HG02759 (cell line): ENCODE data around the gene MUS81.
A peak's percentile ranks its signal among the peaks of the same experiment; 100 is the strongest.

Experiments used
- ATAC-seq: cut with Tn5 transposase; IDR thresholded peaks from one replicate; pipeline ENCODE4 v1.9.1; 2021; ENCODE audit warnings: mild to moderate bottlenecking, moderate library complexity; ENCODE audit not compliant: unreplicated experiment

MUS81 gene

GRCh38 chr11:65872586-65873317 lies 12.5 kb downstream of the MUS81 start, which contains the start of gene EFEMP2:
TSS of gene EFEMP2 (minus strand) at chr11:65872800. CDS start at chr11:65872354, 446 bp downstream.
- no peak for ATAC-seq

DNA sequence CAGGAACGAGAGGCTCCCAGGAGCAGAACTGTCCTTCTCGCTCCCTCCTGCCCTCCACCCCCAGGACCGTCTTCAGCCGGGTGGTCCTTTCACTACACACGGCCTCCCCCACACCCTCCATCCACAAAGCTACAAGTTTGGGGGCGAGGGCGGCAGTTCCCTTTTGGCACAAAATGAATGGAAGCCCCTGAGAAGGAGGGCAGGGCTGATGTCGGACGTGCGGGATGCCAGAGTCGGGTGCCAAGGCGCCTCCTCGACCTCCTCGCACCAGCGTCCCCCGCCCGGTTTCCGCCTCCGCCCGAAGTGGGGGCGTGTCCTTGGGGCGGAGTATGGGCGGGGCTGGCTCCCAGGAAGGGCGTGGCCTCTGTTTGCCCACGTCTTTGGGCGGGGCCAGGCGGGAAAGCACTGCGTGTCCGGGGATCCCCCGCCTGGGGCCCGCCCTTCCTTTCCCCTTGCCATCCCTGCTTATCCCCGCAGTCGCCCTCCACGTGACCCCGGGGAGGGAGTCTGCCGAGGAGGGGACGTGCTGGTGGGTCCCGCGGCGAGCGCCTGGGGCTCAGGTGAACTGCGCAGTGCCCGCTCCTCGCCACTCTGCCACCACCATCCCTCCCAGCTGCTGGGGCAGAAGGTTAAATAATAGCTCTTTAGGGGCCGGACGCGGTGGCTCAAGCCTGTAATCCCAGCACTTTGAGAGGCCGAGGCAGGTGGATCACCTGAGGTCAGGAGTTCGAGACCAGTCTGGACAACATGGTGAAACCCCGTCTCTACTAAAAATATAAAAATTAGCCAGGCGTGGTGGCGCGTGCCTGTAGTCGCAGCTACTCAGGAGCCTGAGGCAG lies 13.3 kb downstream of the MUS81 start:
- ATAC-seq = peak; percentile 83

DNA sequence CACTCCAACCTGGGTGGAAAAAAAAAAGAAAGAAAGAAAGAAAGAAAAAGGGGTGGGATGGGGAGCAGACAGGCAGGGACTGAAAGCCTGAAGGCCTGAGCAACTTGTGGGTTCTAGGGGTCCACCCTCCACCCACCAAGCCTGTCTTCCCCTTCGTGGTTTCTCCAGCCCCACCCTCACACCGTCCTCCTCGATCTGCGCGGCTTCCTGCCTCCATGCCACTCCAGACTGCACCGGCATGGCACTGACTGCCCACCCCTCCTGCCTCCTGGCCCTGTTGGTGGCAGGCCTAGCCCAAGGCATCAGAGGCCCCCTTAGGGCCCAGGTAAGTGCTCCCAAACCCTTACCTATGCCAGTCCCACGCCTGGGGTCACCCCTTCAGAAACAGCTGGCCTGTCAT lies 19.4 kb downstream of the MUS81 start, which contains the start of gene CTSW:
Gene CTSW (plus strand): TSS at position 221 of the 400 bp plus-strand sequence. CDS start 18 bp downstream, at position 239.
- no peak for ATAC-seq

DNA sequence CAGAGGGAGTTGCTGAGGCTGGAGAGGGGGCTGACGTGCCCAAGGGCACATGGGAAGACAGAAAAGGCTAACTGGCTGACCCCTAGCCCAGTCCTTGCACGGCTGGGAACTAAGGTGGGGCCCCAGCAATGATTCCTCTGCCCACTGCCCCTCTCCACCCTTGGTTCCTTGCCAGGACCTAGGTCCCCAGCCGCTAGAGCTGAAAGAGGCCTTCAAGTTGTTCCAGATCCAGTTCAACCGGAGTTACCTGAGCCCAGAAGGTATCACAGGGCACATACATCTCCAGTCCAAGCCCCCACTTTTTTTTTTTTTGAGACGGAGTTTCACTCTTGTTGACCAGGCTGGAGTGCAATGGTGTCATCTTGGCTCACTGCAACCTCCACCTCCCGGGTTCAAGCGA lies 19.8 kb downstream of the MUS81 start:
- no peak for ATAC-seq

GRCh38 chr11:65880844-65881421 lies 20.7 kb downstream of the MUS81 start:
- no peak for ATAC-seq

DNA sequence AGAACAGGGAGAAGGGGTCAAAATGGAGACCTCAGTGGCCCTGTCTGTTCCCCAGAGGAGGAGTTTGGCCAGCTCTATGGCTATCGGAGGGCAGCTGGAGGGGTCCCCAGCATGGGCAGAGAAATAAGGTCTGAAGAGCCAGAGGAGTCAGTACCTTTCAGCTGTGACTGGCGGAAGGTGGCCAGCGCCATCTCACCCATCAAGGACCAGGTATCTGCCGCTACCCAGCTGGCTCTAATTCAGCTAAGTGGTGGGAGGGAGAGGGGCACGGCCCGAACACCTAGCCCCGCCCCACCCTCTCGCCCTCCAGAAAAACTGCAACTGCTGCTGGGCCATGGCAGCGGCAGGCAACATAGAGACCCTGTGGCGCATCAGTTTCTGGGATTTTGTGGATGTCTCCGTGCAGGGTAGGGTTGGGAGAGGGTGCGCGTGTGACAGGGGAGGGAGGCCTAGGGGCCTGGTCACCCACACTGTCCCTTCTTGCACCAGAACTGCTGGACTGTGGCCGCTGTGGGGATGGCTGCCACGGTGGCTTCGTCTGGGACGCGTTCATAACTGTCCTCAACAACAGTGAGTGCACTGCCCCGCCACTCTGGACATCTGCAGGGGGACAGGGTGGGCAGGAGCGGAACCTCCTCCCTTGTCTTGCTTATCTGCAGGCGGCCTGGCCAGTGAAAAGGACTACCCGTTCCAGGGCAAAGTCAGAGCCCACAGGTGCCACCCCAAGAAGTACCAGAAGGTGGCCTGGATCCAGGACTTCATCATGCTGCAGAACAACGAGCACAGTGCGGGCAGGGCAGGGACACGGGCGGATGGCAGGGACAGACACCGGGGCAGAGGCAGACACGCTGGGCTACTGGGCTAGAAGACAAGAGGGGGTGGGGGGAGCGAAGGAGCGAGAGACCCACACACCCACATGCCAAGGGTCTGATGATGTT lies 22.2 kb downstream of the MUS81 start:
- no peak for ATAC-seq

DNA sequence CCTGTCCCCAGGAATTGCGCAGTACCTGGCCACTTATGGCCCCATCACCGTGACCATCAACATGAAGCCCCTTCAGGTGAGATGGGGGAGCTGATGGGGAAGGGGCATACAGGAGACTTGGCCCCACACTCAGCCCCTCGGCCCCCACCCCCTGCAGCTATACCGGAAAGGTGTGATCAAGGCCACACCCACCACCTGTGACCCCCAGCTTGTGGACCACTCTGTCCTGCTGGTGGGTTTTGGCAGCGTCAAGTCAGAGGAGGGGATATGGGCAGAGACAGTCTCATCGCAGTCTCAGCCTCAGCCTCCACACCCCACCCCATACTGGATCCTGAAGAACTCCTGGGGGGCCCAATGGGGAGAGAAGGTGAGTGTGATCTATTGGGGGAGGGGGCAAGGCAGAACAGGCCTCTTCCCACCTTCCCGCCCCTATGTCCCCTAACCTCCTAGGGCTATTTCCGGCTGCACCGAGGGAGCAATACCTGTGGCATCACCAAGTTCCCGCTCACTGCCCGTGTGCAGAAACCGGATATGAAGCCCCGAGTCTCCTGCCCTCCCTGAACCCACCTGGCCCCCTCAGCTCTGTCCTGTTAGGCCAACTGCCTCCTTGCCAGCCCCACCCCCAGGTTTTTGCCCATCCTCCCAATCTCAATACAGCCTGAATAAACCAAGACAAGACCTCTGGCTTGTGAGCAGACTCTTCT lies 23.0 kb downstream of the MUS81 start:
- no peak for ATAC-seq

GRCh38 chr11:65883786-65884715 lies 23.8 kb downstream of the MUS81 start:
- ATAC-seq = no peak

DNA sequence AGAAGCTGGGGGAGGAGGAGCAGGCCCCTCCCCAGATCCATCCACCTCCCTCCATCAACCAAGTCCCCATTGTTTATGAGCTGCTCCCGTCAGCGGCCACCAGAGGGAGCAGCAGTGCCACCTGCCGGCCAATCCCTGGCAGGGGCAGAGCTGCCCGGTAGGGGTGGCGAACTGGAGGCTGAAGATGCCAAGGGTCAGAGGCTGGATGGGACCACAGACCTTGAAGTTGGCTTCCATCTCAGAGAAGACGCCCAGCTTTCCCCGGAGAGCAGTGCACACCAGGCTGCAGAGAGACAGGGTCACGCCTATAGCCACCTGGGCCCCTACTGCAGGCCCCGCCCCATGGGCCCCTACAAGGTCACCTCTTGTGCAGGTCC lies 24.5 kb downstream of the MUS81 start:
- ATAC-seq = no peak

GRCh38 chr11:65885231-65885630 lies 25.0 kb downstream of the MUS81 start:
- ATAC-seq = no peak

- ATAC-seq = no peak
These were observed 25.7 kb downstream of the MUS81 start for GRCh38 chr11:65885808-65886536.

DNA sequence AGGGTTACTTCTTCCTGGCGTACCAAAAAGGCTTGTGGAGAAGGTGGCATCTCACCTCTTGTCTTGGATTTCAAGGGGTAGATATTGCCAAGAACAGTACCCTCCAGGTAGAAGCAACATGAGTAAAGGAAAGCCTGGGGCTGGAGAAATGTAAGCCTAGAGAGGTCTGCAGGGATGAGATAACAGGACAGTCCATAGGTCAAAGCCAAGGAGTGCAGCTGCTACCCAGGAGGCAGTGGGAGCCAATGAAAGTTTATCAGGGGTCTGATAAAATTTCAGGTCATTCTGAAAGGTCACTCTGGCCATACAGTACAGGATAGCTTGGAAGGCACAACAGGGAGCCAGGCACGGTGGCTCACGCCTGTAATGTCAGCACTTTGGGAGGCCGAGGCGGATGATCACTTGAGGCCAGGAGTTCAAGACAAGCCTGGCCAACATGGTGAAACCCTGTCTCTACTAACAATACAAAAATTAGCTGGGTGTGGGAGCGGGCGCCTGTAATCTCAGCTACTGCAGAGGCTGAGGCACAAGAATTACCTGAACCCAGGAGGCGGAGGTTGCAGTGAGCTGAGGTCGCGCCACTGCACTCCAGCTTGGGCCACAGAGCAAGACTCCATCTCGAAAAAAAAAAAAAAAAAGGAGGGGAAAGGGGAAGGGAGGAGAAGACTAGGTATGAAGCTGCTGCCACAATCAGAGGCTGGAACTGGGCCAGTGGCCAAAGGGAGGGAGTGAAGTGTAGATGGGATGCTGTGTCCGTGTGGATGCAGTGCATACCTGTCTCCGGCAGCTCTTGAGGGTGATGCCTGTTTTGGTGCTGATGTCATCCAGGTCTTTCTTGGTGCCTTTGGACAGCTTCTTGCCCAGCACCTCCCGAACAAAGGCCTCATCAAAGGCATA lies 26.8 kb downstream of the MUS81 start:
- ATAC-seq = no peak

- ATAC-seq = peak; percentile 3
These were observed 27.5 kb downstream of the MUS81 start for GRCh38 chr11:65887723-65888162.

DNA sequence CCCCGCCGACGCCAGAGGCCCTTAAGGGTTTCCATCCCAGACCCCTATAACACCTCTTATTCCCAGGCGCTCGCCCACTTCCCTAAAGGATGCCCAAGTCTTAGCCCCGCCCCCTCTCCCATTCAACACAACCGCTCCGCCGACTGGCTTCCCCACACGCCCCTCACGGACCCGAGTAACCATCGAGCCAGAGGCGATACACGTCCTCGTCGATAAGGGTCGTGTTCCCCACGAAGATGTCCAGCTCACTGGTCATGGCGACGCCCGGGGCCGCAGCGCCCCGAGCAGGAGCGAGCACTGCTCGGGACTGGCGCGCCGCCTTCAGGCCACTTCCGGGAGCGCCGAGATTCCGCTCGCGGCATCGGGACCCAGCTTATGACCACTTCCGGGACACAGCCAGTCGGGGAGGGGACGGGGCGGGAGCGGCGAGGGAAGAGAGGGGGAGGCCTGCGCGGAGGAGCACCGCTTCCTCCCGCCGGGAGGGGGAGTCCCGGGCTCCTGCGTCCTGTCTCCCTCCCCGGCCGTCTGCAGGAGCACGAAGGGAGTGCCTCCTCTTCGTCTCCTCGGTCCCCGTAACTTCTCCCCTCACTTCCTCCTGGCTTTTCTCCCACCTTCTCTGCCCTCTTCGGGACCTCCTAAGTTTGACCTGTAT lies 28.1 kb downstream of the MUS81 start, which contains the start of gene FIBP:
Gene FIBP (minus strand): TSS at position 309 of the 652 bp plus-strand sequence. CDS start 53 bp downstream, at position 256.
- ATAC-seq = peak; percentile 55

GRCh38 chr11:65890324-65891218 lies 30.3 kb downstream of the MUS81 start, which contains the start of gene CCDC85B:
TSS of gene CCDC85B (plus strand) at chr11:65890673. CDS start at chr11:65890784, 111 bp downstream.
- peak; percentile 59 for ATAC-seq
